K562 (cell line): Measurements from ENCODE around the gene STARD13. TPM values are rescaled to one million over a fixed set of nuclear protein-coding genes. Genes with fewer than 3 reads are reported as not detected.
"Not testable (repeated sequence)": the region's sequence is repeated elsewhere in the genome, so short reads cannot be mapped to it uniquely, and the experiment has no call there.

Source experiments
- ATAC-seq: fragments of 200-7000 bp; cut with Tn5 transposase; 3 replicates; pipeline ENCODE4 v1.9.1; 2020; ENCODE audit warnings: moderate library complexity
- BruUV-seq: library from RNA; stranded (reverse); fragments of 400-500 nt; replicated peaks from 2 replicates; lab custom pipeline; 2021; lab: Mats Ljungman, UMichigan
- CTCF ChIA-PET: fragments of 300-600 bp; formaldehyde crosslinking; extraction: SDS; loops from one replicate; lab custom pipeline; 2021; ENCODE audit warnings: low intra/inter-chr PET ratio; lab: Yijun Ruan, JAX
- POLR2A ChIA-PET: fragments of 300-600, 350-650 bp; sonication (Branson Sonifier 250); formaldehyde crosslinking; extraction: SDS; loops from one replicate; lab custom pipeline; 2021; ENCODE audit warnings: antibody characterized with exemption, inconsistent platforms; lab: Yijun Ruan, JAX
- DNase-seq, 4 experiments: peaks; one replicate each; pipeline versions ENCODE4 v3.0.0 to v3.0.0-alpha.2; 2011 to 2018; ENCODE audit warnings: low spot score in 3 of 4, mixed read lengths in 3 of 4; ENCODE audit errors: extremely low read depth in 1 of 4
- FAIRE-seq: peaks from 2 replicates; lab custom pipeline; 2011; peaks lifted over from hg19 to GRCh38; lab: Jason Lieb, UNC
- H2AFZ ChIP-seq: 2 replicates; pipeline ENCODE4 v1.6.0; 2011; ENCODE audit warnings: low read depth, low read length, control low read depth, inconsistent platforms
- H3K27ac ChIP-seq: fragments of 200-600 bp; 3 replicates; pipeline ENCODE4 v1.8.0; 2011; ENCODE audit warnings: low read depth, mild to moderate bottlenecking, control low read depth, inconsistent platforms, low read length, moderate library complexity, mixed read lengths; ENCODE audit errors: extremely low read depth
- H3K27me3 ChIP-seq, 2 experiments: fragments of 300-600 bp in 1 of 2; 2 replicates in 1 of 2; 3 replicates in 1 of 2; pipeline versions ENCODE4 v1.6.0 to v1.8.0; 2011; ENCODE audit warnings: inconsistent platforms in 2 of 2, low read length in 2 of 2, mild to moderate bottlenecking in 1 of 2, mixed read lengths in 1 of 2, moderate library complexity in 1 of 2; ENCODE audit not compliant: control insufficient read depth in 2 of 2, insufficient read depth in 2 of 2
- H3K36me3 ChIP-seq: fragments of 300-600 bp; 3 replicates; pipeline ENCODE4 v1.8.0; 2011; ENCODE audit warnings: mild to moderate bottlenecking, low read length, inconsistent platforms; ENCODE audit not compliant: control insufficient read depth, insufficient read depth
- H3K4me1 ChIP-seq, 2 experiments: fragments of 200-600 bp in 1 of 2; replicated peaks in 1 of 2; 2 replicates in 1 of 2; 3 replicates in 1 of 2; pipeline versions ENCODE4 v1.5.1 to v1.8.0; 2011; ENCODE audit warnings: inconsistent platforms in 2 of 2, low read length in 2 of 2, mild to moderate bottlenecking in 1 of 2, mixed read lengths in 1 of 2, moderate library complexity in 1 of 2; ENCODE audit not compliant: control insufficient read depth in 2 of 2, insufficient read depth in 2 of 2
- H3K4me2 ChIP-seq: 2 replicates; pipeline ENCODE4 v1.6.1; 2011; ENCODE audit warnings: low read length, control low read depth, inconsistent platforms, mixed read lengths; ENCODE audit not compliant: insufficient read depth
- H3K4me3 ChIP-seq: fragments of 200-600 bp; sonication (generic), shearing (Covaris generic); 2 replicates; pipeline ENCODE4 v1.5.1; 2016; ENCODE audit warnings: control low read depth, inconsistent platforms
- H3K79me2 ChIP-seq: fragments of 200-600 bp; 3 replicates; pipeline ENCODE4 v1.8.0; 2011; ENCODE audit warnings: low read length, inconsistent platforms; ENCODE audit not compliant: control insufficient read depth, insufficient read depth
- H3K9ac ChIP-seq, 2 experiments: 2 replicates each; pipeline versions ENCODE4 v1.6.0 to v1.6.1; 2011; ENCODE audit warnings: low read depth in 2 of 2, low read length in 2 of 2, control low read depth in 1 of 2, inconsistent platforms in 1 of 2, mild to moderate bottlenecking in 1 of 2, mixed read lengths in 1 of 2; ENCODE audit not compliant: insufficient read depth in 1 of 2
- H3K9me1 ChIP-seq: one replicate; pipeline ENCODE4 v1.6.0; 2011; ENCODE audit warnings: inconsistent platforms, mild to moderate bottlenecking, low read length, moderate library complexity; ENCODE audit not compliant: control insufficient read depth, insufficient read depth
- H3K9me3 ChIP-seq: replicated peaks from 2 replicates; pipeline ENCODE4 v1.5.1; 2011; ENCODE audit warnings: low read depth, low read length, inconsistent platforms; ENCODE audit not compliant: control insufficient read depth, insufficient read depth
- H4K20me1 ChIP-seq: replicated peaks from 2 replicates; pipeline ENCODE4 v1.6.1; 2011; ENCODE audit warnings: low read length, inconsistent platforms, mixed read lengths; ENCODE audit not compliant: control insufficient read depth, insufficient read depth
- CBX8 ChIP-seq: fragments of 200-600 bp; sonication (generic); IDR thresholded peaks from 2 replicates; pipeline ENCODE4 v1.6.1; 2012; ENCODE audit warnings: borderline replicate concordance, mixed run types, low read depth, mild to moderate bottlenecking, moderate library complexity, mixed read lengths, low read length, control low read depth, inconsistent platforms; ENCODE audit not compliant: poor library complexity, severe bottlenecking; ENCODE audit errors: extremely low read depth
- MGA ChIP-seq: fragments of 450-650 bp; IDR thresholded peaks from 2 replicates; pipeline ENCODE4 v1.6.1; 2016; ENCODE audit warnings: mild to moderate bottlenecking, moderate library complexity
- MTF1 ChIP-seq: fragments of 250-450 bp; sonication (Bioruptor Pico); IDR thresholded peaks from 2 replicates; pipeline ENCODE4 v1.9.0; 2021; ENCODE audit warnings: moderate library complexity, mild to moderate bottlenecking, inconsistent platforms, borderline replicate concordance
- WGBS: fragments of 100-300 bp; shearing (Covaris generic); methylation state at CpG from one replicate; pipeline ENCODE4 v1.1.6; 2016; ENCODE audit warnings: low coverage, mixed read lengths; ENCODE audit not compliant: insufficient coverage; ENCODE audit errors: missing lambda C conversion rate; 5-methylcytosine and 5-hydroxymethylcytosine counted together
- in situ Hi-C: fragments of 300-500 bp; cut with MboI; formaldehyde crosslinking; loops from 4 replicates; pipeline ENCODE4 v1.15.0; 2018; ENCODE audit warnings: inconsistent platforms, mixed read lengths
- intact Hi-C: fragments of 100-400 bp; cut with micrococcal nuclease; formaldehyde crosslinking; loops from 2 replicates; pipeline ENCODE4 v1.14.2; 2022
- polyA plus RNA-seq, 8 experiments: library from polyadenylated mRNA; depleted of rRNA in 4 of 8; stranded (reverse) in 5 of 8; unstranded in 3 of 8; fragments of >200 nt; fragmentation: Nextera tagmentation in 2 of 8; fragmentation: Illumina TruSeq in 1 of 8; extraction: Ambion mirVana in 2 of 8; extraction: Trizol in 1 of 8; gene quantifications; 2 replicates each; pipeline versions ENCODE4 v1.2.1 to v1.2.3, GENCODE V29; 2011 to 2014; ENCODE audit warnings: inconsistent platforms in 1 of 8, missing spikeins in 1 of 8
- total RNA-seq, 7 experiments: library from RNA; depleted of rRNA in 6 of 7; stranded (reverse); fragments of >200 nt in 6 of 7; fragmentation: Illumina TruSeq in 2 of 7; extraction: Trizol in 2 of 7; gene quantifications; 2 replicates each; pipeline versions ENCODE4 v1.2.1 to v1.2.3, GENCODE V29; 2011 to 2021; ENCODE audit warnings: low replicate concordance in 1 of 7

The STARD13 gene
- total and polyA plus RNA-seq, 9 of the 15 experiments (the other 6 are each of a cell fraction or from before 2014, with no cell fraction given), result 0.11 TPM; not detected in 8

GRCh38 chr13:33178209-33178840 lies 107.2 kb downstream of the STARD13 start (continued):
- no peak for TF ChIP-seq MGA
- no peak for TF ChIP-seq MTF1
- TF ChIP-seq CBX8, result no peak

GRCh38 chr13:33177340-33178208 lies 108.0 kb downstream of the STARD13 start:
- ATAC-seq, H4K20me1 ChIP-seq, H3K4me2 ChIP-seq, POLR2A ChIA-PET, FAIRE-seq, H3K4me1 ChIP-seq, intact Hi-C loops, H3K9me1 ChIP-seq, H3K9me3 ChIP-seq, DNase-seq, H3K4me3 ChIP-seq, H3K79me2 ChIP-seq, in situ Hi-C loops, H3K36me3 ChIP-seq, H3K9ac ChIP-seq, H2AFZ ChIP-seq, CTCF ChIA-PET, H3K27me3 ChIP-seq, BruUV-seq, H3K27ac ChIP-seq: not testable (repeated sequence)
- 1% methylated on average over 4 of the region's 4 CpGs for WGBS
